HEK293 (cell line): ENCODE measurements around the gene OR1S2.

Experiments used
- ATF2 ChIP-seq: fragments of 450-650 bp; formaldehyde crosslinking; IDR thresholded peaks from 2 replicates; pipeline ENCODE4 v1.5.1; 2016; ENCODE audit warnings: missing biosample characterization, missing genetic modification characterization, low read depth
- CTCF ChIP-seq: fragments of 450-650 bp; formaldehyde crosslinking; IDR thresholded peaks from 2 replicates; pipeline ENCODE4 v1.5.1; 2016; ENCODE audit warnings: missing biosample characterization, missing genetic modification characterization
- KLF1 ChIP-seq: fragments of 450-650 bp; formaldehyde crosslinking; IDR thresholded peaks from 2 replicates; pipeline ENCODE4 v1.5.1; 2016; ENCODE audit warnings: missing biosample characterization, missing genetic modification characterization
- KLF16 ChIP-seq: fragments of 450-650 bp; formaldehyde crosslinking; IDR thresholded peaks from 2 replicates; pipeline ENCODE4 v1.5.1; 2017; ENCODE audit warnings: missing biosample characterization, missing genetic modification characterization
- SP2 ChIP-seq: fragments of 450-650 bp; formaldehyde crosslinking; IDR thresholded peaks from 2 replicates; pipeline ENCODE4 v1.5.1; 2016; ENCODE audit warnings: missing biosample characterization, missing genetic modification characterization
- ZNF121 ChIP-seq: fragments of 450-650 bp; formaldehyde crosslinking; IDR thresholded peaks from 2 replicates; pipeline ENCODE4 v1.5.1; 2016; ENCODE audit warnings: missing biosample characterization, missing genetic modification characterization
- ZNF24 ChIP-seq: fragments of 450-650 bp; formaldehyde crosslinking; IDR thresholded peaks from 2 replicates; pipeline ENCODE4 v1.5.1; 2016; ENCODE audit warnings: missing biosample characterization, missing genetic modification characterization
- ZNF596 ChIP-seq: fragments of 450-650 bp; IDR thresholded peaks from 2 replicates; pipeline ENCODE4 v1.5.0; 2018; ENCODE audit warnings: missing biosample characterization, mild to moderate bottlenecking, missing genetic modification characterization, moderate library complexity
- ZNF843 ChIP-seq: fragments of 450-650 bp; formaldehyde crosslinking; IDR thresholded peaks from 2 replicates; pipeline ENCODE4 v1.5.1; 2016; ENCODE audit warnings: missing biosample characterization, missing genetic modification characterization
- TF ChIP-seq, protein P1 (sequence below): fragments of 450-650 bp; formaldehyde crosslinking; IDR thresholded peaks from 2 replicates; pipeline ENCODE4 v1.5.1; 2017; ENCODE audit warnings: missing biosample characterization, mild to moderate bottlenecking, missing genetic modification characterization, moderate library complexity

DNA sequence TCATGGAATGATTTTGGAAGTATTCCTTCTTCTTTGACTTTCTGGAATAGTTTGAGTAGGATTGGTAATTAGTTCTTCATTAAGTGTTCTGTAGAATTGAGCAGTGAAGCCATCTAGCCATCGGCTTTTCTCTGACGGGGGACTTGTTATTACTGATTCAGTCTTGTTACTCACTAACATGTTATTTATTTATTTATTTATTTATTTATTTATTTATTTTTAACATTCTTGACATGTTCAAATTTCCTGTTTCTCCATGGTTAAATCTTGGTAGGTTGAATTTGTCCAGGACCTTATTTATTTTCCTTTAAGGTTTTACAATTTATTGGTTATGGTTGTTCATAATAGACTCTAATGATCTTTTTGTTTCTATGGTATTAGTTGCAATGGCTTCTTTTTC lies 40.0 kb upstream of the OR1S2 start:
- TF ChIP-seq CTCF (tag by site-specific recombination) (no peak), SP2 (tag by site-specific recombination) (no peak), ZNF24 (tag by site-specific recombination) (no peak), ATF2 (tag by site-specific recombination) (no peak), ZNF121 (no peak), KLF1 (tag by site-specific recombination) (no peak), KLF16 (no peak), ZNF596 (tag by site-specific recombination) (no peak), ZNF843 (tag by site-specific recombination) (no peak)
- TF ChIP-seq, protein P1, sequence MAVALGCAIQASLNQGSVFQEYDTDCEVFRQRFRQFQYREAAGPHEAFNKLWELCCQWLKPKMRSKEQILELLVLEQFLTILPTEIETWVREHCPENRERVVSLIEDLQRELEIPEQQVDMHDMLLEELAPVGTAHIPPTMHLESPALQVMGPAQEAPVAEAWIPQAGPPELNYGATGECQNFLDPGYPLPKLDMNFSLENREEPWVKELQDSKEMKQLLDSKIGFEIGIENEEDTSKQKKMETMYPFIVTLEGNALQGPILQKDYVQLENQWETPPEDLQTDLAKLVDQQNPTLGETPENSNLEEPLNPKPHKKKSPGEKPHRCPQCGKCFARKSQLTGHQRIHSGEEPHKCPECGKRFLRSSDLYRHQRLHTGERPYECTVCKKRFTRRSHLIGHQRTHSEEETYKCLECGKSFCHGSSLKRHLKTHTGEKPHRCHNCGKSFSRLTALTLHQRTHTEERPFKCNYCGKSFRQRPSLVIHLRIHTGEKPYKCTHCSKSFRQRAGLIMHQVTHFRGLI (tag by site-specific recombination), result no peak
